NCI-H345 (cell line): ENCODE data around the gene GALNT6.

Experiments
- DNase-seq: peaks from one replicate; lab custom pipeline; 2025; lab: John Stamatoyannopoulos, UW

Gene GALNT6

DNA sequence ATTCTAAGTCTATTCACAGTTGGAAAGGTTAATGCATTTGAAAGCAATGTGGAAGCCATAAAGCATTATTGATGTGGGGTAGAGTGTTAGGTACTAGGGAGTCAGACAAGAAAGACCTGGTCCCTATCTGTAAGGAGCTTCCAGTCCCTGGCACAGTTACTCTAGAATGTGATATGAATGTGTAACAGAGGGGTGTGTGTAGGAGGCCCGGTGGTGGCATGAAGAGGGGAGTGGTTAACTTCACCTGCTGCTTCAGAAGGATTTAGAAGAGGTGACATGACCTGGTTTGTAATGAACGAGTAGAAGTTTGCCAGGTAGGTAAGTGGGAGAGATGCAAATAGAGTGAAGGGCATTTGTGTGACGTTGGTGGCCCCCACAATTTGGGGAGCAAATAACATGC lies 15.1 kb upstream of the GALNT6 start:
- no peak for DNase-seq

DNA sequence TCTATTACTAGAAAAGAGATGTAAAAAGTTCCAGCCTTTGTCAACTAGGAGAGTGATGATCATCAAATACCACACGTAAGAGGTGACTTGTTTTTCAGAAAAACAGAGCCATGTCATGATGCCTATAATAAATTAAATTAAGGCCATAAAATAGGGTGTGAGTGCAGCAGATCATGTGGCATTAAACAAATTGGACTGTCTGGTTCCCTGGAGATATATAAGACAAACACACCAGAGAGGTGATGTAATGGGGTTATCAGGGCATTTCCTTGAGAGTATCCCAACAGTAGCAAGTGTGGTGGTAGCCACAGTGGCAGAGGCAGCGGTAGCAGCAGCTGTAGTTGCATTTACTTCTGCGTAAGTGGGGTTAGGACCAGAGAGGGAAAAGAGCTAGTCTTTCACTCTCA lies 14.6 kb upstream of the GALNT6 start:
- DNase-seq, result no peak

DNA sequence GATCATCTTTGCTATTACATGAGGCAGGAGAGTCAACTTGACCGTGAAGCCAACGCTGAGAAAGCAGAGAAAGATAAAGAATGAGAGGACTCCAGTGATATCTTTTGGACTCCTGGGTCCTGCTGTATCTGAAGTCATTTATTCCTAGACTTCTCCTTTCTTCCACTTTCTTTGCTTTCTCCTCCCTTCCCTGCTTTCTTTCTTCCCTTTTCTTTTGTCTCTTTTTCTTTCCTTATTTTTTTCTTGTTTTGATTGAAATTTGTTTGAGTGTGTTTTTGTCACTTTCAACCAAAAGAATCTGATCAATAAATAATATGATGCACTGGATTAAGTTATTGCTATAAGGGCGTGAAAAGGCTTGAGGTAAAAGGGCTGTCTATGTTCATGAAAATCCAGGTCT lies 13.4 kb upstream of the GALNT6 start:
- no peak for DNase-seq

DNA sequence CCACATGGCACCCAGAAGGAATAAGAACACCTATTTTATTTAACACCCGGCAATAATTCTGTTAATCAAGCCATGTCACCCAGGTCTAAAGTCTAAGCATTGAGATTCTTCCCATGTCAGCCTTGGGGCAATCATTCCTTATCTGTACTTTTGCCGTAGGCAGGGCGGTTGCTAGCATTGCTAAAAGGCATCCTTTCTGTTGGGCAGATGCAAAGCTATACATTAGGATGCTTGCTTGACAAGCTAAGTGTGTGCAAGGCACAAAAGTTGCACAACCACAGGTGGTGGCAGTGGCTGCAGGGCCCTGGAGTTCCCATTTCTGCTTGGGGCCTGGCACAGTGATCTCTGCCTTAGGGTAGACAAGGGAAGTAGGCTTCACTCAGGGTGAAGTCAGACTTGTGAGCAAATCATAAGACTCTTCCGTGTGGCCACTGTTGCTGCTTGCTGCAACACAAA lies 12.5 kb upstream of the GALNT6 start:
- DNase-seq, result no peak

DNA sequence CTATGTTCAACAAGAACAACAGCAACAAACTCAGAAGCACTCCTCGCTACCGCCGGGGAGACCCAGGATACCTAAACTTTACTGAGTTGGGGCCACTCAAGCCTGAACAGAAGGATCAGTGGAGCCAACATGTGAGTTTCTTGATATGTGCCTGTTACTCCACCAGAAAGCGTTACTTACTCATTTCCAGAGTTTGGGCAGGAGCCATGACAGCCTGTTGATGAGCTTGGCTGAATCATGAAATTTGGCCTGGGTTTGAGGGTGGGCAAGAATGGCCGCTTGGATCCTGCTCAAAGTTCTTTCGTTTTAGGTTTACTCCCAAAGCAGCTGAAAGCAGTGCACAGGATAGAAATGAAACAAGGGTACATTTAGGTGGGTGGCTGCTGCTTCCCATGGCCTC lies 12.0 kb upstream of the GALNT6 start:
- no peak for DNase-seq

DNA sequence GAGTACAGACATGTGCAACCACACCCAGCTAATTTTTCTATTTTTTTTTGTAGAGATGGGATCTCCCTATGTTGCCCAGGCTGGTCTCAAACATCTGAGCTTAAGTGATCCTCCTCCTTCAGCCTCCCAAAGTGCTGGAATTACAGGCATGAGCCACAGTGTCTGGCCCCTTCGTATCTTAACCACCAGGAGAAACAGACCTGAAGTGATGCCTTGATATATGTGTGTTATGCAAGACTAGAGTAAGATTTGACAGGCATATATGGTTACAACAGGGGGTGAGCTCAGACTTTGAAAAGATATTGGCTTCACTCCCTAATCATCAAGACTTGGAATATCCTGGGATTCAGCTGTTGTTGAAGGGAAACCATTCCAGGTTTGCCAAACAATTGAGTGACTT lies 10.7 kb upstream of the GALNT6 start:
- DNase-seq, result no peak

DNA sequence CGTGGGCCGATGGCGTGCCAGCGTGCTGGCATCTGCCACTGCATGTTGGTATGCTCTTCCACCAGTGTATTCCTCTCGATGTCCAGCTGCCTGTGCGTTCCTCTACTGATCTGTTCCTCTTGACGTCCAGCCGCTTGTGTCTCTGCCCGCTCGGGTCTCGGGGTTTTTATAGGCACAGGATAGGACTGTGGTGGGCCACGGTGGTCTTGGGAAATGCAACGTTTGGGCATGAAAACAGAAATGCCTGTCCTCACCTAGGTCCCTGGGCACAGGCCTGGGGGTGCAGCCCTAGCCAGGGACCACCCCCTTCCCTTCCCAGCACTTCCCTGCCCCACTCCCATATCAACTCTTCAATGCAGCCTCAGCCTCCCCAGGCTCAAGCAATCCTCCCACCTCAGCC lies 10.3 kb upstream of the GALNT6 start:
- DNase-seq, result no peak

DNA sequence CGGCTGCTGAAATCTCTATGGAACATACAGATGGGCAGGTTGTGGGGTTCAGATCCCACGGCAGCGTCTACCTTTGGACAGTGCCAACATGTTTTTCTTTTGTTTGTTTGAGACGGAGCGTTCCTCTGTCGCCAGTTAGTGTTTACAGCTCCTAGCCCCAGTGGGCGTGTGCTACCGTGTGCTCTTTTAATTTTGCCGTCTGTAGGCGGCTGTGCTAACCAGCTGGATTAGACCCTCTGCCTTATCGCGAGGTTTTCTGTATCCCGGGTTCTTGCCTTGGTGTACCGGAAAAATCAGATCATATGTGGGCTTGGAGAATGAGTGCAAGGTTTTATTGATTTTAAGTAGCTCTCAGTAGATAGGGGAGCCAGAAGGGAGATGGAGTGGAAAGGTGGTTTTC lies 9.8 kb upstream of the GALNT6 start:
- no peak for DNase-seq

DNA sequence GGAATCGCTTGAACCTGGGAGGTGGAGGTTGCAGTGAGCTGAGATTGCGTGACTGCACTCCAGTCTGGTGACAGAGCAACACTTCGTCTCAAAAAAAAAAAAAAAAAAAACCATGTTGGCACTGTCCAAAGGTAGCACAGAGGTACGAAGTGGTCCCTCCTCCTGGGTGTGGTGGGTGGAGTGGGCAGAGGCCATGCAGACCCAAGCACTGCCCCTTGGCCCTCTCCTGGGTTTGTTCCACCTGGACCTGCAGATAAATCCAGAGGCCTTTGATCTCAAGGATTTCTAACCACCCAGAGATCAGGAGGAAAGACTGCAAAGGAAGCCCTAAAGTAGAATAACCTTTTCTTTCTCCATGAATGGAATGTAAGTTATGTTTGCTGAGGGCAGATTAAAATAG lies 8.7 kb upstream of the GALNT6 start:
- no peak for DNase-seq

DNA sequence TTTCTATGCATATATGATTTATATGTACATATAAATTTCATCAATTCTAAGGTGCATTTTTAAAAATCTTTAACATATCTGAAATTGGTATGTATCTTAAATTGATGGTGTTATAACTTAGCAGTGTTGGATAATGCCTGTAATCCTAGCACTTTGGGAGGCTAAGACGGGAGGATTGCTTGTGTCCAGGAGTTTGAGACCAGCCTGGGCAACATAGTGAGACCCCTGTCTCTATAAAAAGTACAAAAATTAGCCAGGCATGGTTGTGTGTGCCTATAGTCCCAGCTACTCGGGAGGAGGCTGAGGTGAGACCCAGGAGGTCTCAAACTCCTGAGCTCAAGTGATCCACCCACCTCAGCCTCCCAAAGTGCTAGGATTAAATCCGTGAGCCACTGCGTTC lies 6.5 kb upstream of the GALNT6 start:
- no peak for DNase-seq

DNA sequence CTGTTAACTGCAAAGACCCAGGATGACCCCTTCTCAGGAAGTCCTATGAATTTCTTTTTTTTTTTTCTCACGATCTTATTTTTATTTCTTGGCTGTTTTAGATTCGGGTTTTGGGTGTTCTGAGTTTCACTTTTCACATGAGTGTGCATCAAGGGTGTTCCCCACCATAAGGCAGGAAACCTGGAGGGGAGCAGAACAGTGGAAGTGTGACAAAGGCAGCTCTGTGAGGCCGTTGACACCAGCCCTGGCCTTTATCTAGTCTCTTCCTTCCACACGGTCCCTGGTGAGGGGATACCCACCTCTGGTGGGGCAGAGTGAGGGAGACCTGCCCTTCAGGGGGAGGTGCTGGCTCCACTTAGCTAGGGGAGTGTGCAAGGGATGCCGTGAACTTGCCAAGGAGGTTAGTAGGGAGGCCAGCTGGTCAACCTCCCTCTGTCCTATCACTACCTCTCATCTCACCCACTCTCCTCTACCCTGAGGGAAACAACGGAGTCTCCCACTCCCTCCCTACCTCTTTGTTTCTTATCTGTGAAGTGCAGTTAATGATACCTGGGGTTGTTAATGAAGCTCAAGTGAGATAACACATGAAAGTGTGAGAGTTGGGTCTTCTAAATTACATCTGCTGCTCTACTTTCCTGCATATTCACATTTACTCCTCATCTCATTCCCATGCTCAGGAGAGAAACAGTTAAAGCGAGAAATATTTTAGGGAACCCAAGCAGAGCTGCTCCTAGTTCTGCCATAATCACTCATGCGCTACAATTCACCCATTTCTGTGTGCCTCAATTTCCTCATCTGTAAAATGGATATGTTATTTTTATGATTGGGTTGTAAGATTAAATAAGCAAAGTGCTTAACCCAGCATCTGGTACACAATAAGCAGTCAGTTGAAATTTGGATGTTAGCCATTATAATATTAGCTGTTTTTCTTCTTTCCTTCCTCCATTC lies 4.4 kb upstream of the GALNT6 start:
- DNase-seq, result no peak

DNA sequence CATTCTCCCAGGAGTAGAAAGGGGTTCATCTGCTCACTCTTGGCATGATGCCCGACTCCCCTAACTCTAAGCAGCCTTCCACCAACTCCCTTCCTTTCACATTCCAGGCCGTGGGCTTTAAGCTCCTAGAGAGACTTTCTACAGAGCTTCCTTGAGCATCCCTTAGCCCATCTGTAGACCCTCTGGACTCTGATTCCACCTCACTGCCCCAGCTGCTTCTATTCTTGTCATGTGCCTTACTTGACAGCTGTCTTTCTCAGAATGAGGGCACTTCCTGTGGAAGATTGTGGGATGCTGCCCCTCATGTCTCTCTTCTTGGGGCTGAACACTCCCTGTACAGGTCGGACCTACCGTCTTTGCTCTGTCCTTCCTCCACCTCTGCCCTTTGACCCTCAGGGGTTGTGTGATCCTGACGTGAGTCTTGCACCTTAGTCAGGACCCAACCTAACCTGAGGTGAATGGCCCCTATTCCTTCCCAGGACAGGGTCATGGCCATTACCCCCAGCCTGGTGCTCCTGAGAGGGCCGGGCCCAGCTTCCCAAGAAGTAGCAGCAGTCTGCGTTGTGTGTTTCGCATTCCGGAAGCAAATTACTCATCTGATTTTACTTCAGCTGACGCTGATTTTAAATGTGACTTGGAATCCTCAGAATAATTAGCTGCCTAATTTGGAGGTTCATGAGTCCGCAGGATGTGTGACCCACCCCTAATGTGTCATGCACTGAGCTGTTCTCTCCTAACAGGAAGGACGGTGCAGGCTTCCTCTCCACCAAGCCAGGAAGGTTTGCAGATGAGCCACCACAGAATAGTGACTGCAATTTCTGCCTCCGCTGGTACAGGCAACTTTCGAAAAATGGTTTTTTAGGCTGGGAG lies 2.7 kb upstream of the GALNT6 start:
- DNase-seq, result no peak

DNA sequence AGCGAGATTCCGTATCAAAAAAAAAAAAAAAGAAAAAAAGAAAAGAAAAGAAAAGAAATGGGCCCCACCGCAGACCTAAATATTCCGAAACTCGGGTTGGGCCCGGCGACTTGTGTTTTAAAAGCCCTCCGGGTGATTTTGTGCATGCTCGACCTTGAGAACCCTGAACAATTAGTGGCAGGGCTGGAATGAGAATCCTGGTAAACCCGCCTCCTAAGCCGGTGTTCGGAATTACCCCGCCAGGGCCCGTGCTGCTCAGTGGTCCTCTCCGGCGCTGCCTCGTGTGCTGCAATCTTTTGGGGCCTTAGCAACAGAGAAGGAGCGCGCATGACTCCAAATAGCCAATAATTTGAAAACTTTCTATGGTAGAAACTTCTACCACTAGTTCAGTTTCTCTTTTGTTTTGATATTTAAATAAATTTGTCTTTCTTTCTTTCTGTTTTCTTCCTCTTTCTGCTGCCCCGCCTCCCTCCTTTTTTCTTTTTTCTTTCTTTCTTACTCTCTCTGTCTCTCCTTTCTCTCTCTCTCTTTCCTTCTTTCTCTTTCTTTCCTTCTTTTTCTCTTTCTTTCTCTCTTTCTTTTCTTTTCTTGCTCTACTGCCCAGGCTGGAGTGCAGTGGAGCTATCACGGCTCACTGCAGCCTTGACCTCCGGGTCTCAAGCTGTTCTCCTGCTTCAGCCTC lies 1.5 kb upstream of the GALNT6 start:
- DNase-seq, result no peak

DNA sequence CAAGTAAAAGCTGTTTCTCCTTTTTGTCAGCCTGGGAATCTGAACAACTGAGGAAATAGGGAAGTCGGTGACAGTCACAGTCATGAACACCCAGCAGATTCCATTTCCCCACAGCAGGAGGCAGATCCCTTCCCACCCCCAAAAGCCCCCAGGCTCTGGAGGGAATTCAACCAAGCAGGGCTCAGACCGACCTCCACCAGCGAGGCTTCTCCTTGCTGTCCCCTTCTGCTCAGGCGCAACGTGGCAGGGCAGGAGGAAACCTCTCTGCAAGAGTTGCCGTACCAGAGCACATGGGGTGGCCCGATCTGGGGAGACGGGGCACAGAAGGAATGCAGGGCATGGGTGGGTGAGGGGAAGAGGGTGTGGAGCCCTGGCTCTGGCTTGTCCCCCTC lies 319 bp downstream of the GALNT6 start:
- DNase-seq, result no peak

DNA sequence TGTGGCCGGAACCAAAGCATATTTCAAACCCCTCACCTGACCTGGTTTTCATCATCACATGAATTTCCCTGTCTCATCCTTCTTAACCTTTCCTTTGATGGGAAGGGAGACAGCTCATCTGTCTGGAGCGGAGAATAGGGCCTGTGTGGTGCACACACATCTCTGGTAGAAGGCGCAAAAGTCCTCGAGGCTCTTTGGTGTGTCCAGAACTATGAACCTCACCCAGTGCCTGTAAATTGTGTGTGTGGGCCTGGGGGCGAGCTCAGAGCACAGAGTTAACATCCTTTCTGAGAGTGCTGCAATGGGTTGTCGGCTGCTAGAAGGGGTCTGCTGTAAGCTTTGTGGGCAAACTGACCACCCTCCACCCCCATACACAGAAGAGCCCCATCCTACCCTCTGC lies 749 bp downstream of the GALNT6 start:
- no peak for DNase-seq

DNA sequence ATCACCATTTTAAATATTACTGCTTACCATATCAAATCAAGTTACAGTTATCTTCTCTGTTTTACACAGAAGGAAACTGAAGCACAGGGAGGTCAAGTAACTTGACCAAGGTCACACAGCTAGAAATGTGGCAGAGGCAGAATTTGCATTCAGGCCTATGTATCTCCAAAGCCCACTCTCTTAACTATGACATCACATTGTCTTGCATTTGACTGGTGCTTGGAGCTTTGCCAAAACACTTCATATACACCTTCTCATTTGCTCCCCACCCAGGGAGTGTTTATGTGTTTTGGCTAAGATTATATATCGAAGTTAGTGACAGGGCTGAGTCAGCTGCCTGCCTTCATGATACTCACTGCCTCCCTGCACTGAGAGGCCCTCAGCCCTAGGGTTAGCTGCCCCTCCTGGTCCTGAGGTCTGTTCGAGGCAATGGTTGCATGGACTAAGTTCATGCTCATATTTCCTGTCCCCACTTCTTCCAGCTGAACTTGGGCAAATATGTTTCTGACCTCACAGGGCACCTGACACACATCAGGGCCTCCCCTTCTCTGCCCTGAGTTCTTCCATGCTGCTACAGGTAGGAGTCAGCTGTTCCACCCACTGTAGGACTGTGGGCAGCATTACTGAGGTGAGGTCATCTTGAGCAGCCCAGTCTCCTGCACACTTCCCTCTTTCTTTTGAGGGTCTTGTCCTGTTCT lies 1.8 kb downstream of the GALNT6 start:
- DNase-seq, result no peak

DNA sequence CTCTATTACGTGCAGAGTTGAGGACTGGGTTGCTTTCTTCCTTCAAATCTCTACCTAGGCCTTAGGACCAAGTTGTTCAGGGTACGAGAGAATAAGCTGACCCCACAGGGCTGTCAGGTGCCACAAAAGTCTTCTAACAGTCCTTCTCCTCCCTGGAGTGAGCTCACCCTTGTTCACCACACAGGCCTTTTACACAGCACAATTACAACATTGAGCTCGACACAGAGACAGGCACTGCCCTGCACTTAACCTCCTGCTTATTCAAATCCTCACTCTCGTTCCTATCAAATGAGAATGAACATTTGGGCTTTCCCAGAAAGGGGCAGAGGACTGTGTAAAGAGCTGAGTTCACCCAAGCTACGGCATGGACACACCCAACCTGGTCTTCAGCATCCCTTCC lies 2.4 kb downstream of the GALNT6 start:
- no peak for DNase-seq

DNA sequence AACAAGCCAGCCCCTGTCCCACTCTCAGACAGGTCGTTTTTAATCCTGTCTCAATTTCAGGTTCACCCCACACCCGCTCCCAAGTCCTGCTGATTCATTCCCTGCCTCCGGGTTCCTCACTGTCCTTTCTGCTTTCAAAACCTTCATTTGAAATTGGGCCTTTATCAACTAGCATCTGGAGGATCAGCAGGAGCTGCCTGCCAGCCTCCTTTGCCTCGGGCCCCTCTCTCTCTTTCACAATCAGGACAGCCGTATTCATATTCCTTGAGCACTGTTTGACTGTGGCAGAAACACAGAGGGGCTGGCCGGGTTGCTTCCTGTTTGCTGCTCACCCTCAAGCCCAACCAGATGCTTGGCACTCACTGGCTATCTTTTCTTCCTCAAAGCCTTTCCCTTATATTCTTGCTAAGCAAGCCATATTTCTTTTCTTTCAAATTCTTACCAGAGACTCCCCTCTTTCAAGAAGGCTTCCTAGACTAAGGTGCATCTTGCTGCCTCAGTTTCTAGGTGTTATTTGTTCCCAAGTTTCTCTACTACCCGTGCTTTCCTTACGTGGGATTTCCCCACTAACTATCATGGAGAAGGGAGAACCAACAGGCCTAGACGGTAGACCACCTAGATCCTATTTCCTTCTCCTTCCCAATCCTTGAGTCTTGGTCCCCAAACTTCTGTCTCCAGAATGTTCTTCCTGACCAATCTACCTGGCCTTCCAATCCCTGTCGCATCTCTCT lies 3.0 kb downstream of the GALNT6 start:
- DNase-seq, result no peak

DNA sequence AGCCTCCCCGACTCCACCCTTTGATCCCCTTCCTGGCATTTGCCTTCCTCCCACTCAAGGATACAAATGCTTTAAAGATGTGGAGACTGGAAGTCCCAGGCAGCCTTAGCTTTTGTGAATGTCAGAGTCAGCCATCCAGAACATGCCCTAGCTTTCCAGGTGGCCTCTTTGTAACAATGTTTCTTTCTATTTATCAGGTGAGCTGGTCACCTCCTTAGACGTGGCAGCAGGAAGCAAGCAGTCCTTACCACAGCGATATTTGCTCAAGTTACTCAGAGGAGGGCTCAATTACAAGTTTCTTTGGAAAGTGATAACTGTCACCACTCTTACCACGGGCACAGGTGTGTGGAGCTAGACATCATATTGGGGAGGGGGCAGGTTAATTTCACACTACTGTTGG lies 4.9 kb downstream of the GALNT6 start:
- no peak for DNase-seq

DNA sequence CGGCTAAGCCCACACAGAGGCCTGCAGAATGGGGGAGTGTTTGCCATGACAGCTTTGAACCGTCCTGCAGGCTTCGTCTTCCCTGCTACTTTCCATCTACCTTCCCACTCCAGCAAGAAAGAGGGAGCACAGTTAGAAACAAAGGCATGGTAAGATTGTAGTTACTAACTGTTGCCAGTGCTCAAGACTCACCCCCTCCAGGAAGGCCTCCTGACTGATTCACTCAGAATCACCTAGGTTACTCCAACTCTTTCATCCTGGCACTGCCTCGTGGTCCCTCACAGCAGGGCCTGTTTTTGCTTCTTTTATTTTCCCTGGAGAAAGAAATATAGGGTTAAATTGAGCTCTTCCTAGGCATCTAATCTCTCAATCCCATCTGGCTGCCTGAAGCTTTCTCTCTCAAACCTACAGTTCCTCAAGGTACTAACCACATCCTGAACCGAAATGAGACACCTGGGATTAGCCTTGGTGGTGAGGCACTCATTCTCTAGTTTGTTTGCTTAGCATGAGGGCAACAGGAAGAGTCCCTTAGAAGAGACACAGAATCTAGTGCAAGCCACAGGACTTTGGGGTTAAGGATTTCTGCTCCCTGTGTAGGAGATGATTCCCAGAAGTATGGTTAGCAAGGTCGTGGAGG lies 7.8 kb downstream of the GALNT6 start:
- DNase-seq, result no peak

DNA sequence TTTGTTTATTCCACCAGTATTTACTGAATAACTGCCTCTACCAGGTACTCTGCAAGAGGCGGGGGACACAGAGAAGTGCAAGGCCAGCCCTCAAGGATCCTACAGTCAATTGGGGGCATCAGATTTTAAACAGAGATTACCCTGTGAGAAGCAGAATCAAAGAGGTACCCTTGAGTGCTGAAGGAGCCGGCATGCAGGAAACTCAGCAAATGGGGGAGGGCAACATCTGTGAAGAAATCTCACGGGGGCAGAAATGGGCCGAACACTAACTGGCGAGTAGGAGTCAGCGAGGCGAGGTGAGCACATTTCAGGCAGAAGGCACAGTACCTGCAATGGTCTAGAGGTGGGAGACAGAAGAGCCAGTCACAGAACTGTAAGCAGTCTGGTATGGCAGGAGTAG lies 9.0 kb downstream of the GALNT6 start:
- DNase-seq, result no peak
